Esophagus squamous epithelium (tissue), 5 donors: ENCODE results near the gene TGFBR3. TPM values are rescaled to one million over a fixed set of nuclear protein-coding genes. Genes with fewer than 3 reads are reported as not detected.
"Not testable (repeated sequence)": the region's sequence is repeated elsewhere in the genome, so short reads cannot be mapped to it uniquely, and the experiment has no call there.

Experiments used
- DNase-seq: peaks from one replicate; lab custom pipeline; 2025; lab: John Stamatoyannopoulos, UW
- H3K27ac ChIP-seq, 4 donors: fragments of 200-600 bp; sonication (generic); one replicate each; pipeline ENCODE4 v1.5.1; 2016 to 2019; ENCODE audit warnings: mild to moderate bottlenecking in 1 of 4
- H3K27me3 ChIP-seq, 4 donors: fragments of 200-600 bp; sonication (generic); 1 replicate in 3 of 4; 2 replicates in 1 of 4; pipeline versions ENCODE4 v1.5.1 to v1.6.0; 2017 to 2021; ENCODE audit warnings: antibody characterized with exemption in 1 of 4
- H3K36me3 ChIP-seq, 3 donors: fragments of 200-600 bp; sonication (generic); one replicate each; pipeline ENCODE4 v1.5.1; 2016 to 2019
- H3K4me1 ChIP-seq, 3 donors: fragments of 200-600 bp; sonication (generic); one replicate each; pipeline ENCODE4 v1.5.1; 2017 to 2019
- H3K4me3 ChIP-seq, 4 donors: fragments of 200-600 bp; sonication (generic); 1 replicate in 3 of 4; 2 replicates in 1 of 4; pipeline ENCODE4 v1.5.1; 2016 to 2019; ENCODE audit warnings: mild to moderate bottlenecking in 2 of 4, moderate library complexity in 1 of 4
- H3K9me3 ChIP-seq, 3 donors: fragments of 200-600 bp; sonication (generic); one replicate each; pipeline ENCODE4 v1.5.1; 2016 to 2019
- CTCF ChIP-seq, 6 experiments: fragments of 450-650 bp in 4 of 6; fragments of 200-600 bp in 2 of 6; sonication (generic) in 2 of 6; IDR thresholded peaks; one replicate each; pipeline ENCODE4 v1.5.1; 2016 to 2019; ENCODE audit warnings: antibody characterized with exemption in 6 of 6, mild to moderate bottlenecking in 4 of 6, moderate library complexity in 4 of 6
- POLR2A ChIP-seq, 4 donors: fragments of 450-650 bp; IDR thresholded peaks; one replicate each; pipeline ENCODE4 v1.6.1; 2017; ENCODE audit warnings: antibody characterized with exemption in 4 of 4, mild to moderate bottlenecking in 4 of 4, moderate library complexity in 3 of 4
- WGBS, 2 donors: methylation state at CpG; one replicate each; pipeline ENCODE4 v1.1.5; 2018; 5-methylcytosine and 5-hydroxymethylcytosine counted together
- intact Hi-C: fragments of 100-400 bp; cut with DNase I; formaldehyde crosslinking; loops from one replicate; pipeline ENCODE4 v1.15.0; 2022
- total RNA-seq, 4 donors: library from RNA; depleted of rRNA; stranded (reverse); fragments of >200 nt; gene quantifications; one replicate each; pipeline ENCODE4 v1.1.0, GENCODE V29; 2016
- donor health status: DM: yes; HTN: yes; CAD: no.

The TGFBR3 gene
- total RNA-seq, 4 donors from 2014 or later: 11.3 to 119 (median 30.7) TPM

GRCh38 chr1:91672601-91673161, 213.3 kb downstream of the TGFBR3 start:
- H3K4me1 ChIP-seq: no peaks in the 10 kb centered on the region
- WGBS, 2 donors: 91 to 92% methylated on average over 4 of the region's 4 CpGs
- TF ChIP-seq CTCF (IDR thresholded peaks at IDR 0.05) (no peak), POLR2A (IDR thresholded peaks at IDR 0.05) (no peak)
- no peak overlapping the region for H3K4me3 ChIP-seq
- no peak overlapping the region for H3K27ac ChIP-seq
- no peaks in the 10 kb centered on the region for H3K27me3 ChIP-seq
- no peaks in the 10 kb centered on the region for H3K36me3 ChIP-seq
- no peak for DNase-seq
- no peaks in the 10 kb centered on the region for H3K9me3 ChIP-seq
- intact Hi-C loops: no loop called here

DNA sequence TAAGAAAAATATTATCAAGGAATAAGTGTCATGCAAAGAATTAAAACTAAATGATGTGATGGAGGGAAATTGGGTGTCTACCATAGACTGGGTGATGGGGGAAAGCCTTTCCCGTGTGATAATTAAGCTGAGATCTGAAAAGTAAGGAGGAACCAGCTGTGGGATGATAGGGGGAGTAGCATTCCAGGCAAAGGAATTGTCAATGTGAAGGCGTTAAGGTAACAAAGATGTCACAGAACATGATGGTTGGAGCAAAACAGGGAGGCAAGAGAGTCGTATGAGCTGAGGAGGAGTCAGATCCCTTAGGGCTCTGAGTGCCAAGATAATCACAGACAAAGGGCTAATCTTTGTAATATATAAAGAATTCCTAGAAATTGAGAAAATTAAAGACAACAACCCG, 215.2 kb downstream of the TGFBR3 start:
- 81 to 85% methylated on average over 4 of the region's 4 CpGs for WGBS, 2 donors
- H3K4me3 ChIP-seq: no peak overlapping the region
- TF ChIP-seq CTCF (IDR thresholded peaks at IDR 0.05): no peak
- TF ChIP-seq POLR2A (IDR thresholded peaks at IDR 0.05): no peak

DNA sequence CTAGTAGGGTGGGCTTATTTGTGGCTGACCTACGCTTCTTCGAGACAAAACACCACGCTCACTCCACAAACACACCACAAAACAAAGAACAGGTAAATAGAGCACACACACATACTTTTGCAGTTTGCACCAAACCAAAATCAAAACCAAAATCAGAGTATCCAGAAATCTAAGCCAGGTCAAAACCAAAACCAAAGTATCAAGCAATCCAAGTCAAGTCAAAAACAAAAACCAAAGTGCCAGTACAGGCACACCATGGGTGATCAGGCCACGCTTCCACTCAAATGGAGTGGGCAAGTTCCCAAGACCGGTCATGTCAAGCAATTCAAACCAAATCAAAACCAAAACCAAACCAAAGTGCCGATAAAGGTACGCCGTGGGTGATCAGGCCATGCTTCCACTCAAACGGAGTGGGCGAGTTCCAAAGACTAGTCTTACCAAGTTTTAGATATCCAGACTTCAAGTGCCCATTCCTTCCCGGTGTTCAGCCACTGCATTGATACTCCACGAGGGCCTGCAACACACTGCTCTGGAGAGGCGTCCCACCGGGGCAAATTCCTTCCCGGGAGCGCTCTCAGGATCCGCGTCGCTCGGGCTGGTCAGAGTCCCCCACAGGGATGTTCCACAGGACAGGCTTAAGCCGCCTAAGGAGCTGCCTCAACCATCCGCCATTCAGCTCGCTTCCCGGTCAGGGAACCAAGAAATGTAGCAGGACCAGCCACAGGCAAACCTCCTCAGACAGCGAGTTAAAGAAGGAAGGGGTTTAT, 216.2 kb downstream of the TGFBR3 start:
- Histone ChIP-seq H3K4me1 (no peaks in the 10 kb centered on the region), H3K36me3 (no peaks in the 10 kb centered on the region), H3K9me3 (no peaks in the 10 kb centered on the region), H3K27ac (no peak overlapping the region), H3K4me3 (no peak overlapping the region), H3K27me3 (no peaks in the 10 kb centered on the region)
- intact Hi-C loops: no loop called here
- 88 to 94% methylated on average over 13 to 17 of the region's 25 CpGs for WGBS, 2 donors
- DNase-seq: no peak
- TF ChIP-seq CTCF (IDR thresholded peaks at IDR 0.05): no peak
- no peak for TF ChIP-seq POLR2A (IDR thresholded peaks at IDR 0.05)

More for the DNA sequence above, 215.2 kb downstream of the TGFBR3 start:
- no peaks in the 10 kb centered on the region for H3K36me3 ChIP-seq
- intact Hi-C loops: no loop called here
- no peaks in the 10 kb centered on the region for H3K27me3 ChIP-seq
- no peaks in the 10 kb centered on the region for H3K9me3 ChIP-seq
- no peak for DNase-seq
- H3K27ac ChIP-seq: no peak overlapping the region
- no peaks in the 10 kb centered on the region for H3K4me1 ChIP-seq

DNA sequence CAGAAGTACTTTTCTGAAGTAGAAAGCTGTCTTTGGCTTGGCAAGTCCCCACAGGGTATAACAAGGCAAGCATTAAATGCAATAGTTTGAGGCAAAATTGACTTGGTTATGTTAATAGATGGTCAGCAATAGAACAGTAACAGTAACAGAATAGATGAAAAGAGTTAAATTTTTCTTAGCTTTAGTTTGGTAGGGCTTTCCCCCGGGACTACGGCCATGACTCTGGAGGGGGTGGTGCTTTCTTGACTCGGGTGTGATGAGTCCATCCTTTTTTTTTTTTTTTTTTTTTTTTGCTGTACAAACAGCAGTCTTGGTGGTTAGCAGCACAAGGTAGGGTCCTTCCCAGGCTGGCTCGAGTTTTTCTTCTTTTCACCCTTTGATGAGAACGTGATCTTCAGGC, 219.3 kb downstream of the TGFBR3 start:
- H3K9me3 ChIP-seq, H3K27me3 ChIP-seq, H3K27ac ChIP-seq, H3K4me1 ChIP-seq, H3K4me3 ChIP-seq, H3K36me3 ChIP-seq, DNase-seq, intact Hi-C loops: not testable (repeated sequence)
- 37 to 47% methylated on average over 4 to 5 of the region's 5 CpGs for WGBS, 2 donors

- no peak overlapping the region for H3K27ac ChIP-seq
- H3K27me3 ChIP-seq: no peaks in the 10 kb centered on the region
- H3K4me1 ChIP-seq: no peaks in the 10 kb centered on the region
- H3K4me3 ChIP-seq: no peak overlapping the region
- no peak for TF ChIP-seq CTCF (IDR thresholded peaks at IDR 0.05)
- no peak for TF ChIP-seq POLR2A (IDR thresholded peaks at IDR 0.05)
- H3K36me3 ChIP-seq: no peaks in the 10 kb centered on the region
- intact Hi-C loops: no loop called here
- DNase-seq: no peak
- H3K9me3 ChIP-seq: peaks cover 0 to 7% (median 6%) of the 10 kb centered on the region in 3 donors
These were observed 224.8 kb downstream of the TGFBR3 start for GRCh38 chr1:91661121-91661520.
